HG03103 (cell line): Measurements from ENCODE around the gene SHISA9.

Source experiments
- ATAC-seq: cut with Tn5 transposase; IDR thresholded peaks from one replicate; pipeline ENCODE4 v1.9.1; 2021; ENCODE audit warnings: low read depth; ENCODE audit not compliant: unreplicated experiment

The SHISA9 gene

DNA sequence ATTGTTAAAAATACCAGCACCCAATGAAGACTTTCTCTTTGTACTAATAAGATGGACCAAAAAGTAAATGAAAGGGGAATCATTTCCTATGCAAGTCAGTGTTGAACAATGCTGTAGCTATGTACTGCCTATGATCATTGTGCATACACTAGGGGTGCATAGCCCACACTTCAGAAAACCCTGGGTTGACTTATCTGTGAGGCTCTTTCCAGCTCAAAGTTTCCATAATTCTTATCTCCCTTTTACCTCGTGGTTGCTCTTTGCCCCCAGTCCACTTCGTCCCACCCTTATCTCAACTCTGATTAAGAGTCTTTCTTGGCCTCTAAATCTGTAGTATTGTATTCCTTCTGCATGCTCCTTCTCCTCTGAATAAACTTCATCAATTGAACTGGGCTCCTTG, 336.8 kb downstream of the SHISA9 start:
- no peak for ATAC-seq

DNA sequence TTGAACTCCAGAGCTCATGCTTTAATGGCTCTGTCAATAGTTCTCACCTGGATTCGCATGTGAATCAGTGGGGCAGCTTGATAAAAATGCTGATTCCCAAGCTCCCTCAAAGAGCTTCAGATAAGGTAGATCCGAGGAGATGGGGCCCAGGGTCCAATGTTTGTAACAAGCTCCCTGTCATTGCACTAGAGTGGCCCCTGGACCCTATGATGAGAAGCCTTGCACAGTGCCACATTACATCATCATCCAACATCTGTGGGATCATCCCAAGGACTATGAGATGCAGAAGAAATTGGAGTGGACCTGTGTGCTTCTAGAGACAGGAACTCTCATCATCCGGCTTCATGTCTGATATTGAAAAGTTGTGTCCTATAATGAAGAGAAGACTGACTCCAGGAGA, 340.8 kb downstream of the SHISA9 start:
- no peak for ATAC-seq

DNA sequence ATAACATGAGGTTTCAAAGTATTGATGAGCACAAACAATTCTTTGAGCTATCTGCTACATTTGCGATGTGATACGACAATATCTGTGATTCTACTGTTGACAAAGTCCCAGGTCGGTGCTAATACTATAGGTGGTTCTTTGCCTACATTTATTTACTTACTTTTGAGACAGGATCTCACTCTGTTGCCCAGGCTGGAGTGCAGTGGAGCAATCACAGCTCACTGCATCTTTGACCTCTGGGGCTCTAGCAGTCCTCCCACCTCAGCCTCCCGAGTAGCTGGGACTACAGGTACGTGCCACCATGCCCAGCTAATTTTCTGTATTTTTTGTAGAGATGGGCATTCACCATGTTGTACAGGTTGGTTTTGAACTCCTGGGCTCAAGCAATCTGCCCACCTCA, 343.4 kb downstream of the SHISA9 start:
- ATAC-seq: no peak

DNA sequence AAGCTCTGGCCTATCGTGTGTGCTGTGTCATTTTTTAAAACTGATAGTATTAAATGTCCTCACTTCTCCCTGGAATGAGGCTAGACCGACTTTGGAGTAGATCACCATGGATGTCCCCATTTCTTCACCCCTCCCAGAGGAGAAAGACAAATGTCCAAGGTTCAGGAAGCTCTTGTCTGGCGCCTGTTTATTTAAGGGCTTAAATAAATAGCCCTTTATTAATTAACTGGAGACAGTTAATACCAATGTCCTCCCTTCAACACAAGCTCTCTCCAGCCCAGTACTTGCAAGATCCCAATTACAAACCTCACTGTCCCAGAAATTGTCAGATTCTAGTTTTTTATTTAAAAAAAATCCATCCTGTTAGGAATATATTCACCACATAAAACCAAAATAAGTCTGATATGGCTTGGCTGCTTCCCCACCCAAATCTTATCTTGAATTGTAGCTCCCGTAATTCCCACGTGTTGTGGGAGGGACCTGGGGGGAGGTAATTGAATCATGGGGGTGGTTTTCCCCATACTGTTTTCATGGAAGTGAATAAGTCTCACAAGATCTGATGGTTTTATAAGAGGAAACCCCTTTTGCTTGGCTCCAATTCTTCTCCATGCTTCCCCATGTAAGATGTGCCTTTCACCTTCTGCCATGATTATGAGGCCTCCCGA, 344.4 kb downstream of the SHISA9 start:
- ATAC-seq: no peak

DNA sequence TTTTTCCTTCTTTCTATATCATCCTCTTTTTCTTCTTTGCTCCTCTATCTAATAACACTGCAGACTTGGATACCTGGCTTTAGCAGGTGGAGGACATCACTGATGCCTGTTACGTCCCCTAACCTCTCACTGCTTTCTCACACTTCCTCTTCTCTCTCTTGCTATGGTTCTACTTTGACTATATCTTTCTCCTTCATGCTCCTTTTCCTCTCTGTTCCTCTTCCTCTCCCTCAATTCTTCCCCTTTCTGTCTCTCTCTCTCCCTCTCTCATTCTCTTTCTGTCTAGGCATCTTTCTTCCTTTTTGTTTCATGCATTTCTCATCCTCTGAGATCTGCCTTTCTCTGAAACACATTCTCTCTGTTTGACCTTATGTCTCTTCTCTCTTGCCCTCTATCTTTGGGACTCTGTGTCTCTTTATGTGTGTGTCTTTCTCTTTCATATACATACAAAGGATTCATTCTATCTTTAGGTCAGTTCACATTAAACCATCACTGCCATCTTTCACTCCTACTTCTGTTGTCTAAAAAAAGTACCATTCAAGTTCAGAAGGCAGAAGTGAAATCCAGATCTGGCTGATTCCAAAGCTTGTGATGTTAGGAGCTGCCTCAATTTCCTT, 353.7 kb downstream of the SHISA9 start:
- ATAC-seq: no peak

DNA sequence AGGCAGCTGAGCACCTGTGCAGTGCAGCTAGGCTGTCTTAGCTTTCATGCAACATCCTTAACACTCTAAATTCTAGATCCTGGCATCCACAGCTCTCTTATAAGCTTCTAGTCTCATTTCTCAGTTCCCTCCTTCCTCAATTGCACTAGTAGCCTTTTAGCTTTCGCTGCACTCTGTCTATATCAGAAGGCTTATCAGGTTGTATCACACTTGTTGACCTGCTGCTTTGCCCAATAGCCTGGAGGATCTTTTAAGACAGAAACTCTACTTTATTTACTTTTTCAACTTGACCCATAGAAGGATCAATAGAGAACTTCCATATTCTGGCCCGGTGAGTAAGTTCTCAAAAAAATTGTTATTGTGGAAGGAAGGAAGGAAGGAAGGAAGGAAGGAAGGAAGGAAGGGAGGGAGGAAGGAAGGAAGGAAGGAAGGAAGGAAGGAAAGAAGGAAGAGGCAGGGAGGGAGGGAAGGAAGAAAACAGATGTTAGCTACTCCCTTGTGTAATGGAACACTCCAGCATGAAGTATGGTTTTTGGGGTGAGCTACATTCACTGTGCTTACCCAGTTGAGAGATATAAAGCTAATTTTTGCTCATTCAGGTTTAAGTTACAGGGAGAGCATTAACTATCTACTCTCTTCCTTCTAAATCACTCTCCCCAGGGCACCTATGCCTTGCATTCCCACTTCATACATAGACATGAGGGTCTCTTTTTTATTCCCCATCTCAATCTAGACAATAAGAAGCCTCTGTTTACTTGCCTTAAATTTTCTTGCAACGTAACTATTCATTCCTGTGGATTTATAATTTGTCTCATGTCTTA, 361.1 kb downstream of the SHISA9 start:
- ATAC-seq: no peak

DNA sequence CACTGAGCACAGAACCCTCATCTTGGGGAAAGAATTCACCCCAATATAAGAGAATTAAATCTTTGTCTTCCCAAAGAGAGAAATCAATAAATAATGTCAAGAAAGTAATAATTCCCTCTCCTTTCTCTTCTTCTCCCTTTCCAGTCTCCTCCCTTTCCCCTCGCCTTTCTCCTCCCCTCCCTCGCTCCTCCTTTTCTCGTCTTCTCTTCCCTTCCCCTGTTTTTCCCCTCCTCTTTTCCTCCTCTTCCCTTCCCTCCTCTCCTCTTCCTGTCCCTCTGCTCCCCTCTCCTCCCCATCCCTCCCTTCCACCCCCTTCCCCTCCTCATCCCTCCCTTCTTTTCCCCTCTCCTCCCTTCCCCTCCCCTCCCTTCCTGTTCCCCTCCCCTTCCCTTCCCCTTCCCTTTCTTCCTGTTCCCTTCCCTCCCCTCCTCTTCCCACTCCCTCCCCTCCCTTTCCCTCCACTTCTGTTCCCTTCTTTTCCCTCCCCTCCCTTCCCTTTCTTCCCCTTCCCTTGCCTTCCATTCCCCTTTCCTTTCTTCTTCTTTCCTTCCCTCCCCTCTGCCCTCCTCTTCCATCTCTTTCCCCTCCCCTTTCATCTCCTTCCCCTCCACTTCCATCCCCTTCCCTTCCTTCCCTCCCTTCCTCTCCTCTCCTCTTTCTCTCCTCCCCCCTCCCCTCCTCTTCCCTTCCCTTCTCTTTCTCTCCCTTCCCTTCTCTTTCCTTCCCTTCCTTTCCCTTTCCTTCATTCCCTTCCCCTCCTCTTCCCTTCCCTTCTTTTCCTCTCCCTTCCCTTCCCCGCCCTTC, 363.6 kb downstream of the SHISA9 start:
- no peak for ATAC-seq

DNA sequence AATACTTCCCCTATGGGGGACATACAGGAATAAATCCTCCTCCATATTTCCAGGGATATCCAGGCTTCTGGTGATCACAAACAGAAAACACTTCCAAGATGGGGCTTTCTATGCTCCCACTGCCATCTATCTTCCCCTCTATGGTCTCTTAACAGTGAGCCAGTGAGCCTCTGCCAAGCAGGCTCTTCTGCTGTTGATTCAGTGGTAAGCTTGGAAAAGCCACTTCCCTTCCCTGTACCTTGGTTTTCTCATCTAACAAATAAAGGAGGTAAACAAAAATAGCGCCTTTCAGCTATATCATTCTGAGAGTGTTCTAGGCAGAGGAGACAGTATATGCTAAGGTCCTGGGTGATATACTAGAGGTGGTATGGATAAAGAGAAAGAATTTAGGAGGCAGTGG, 368.0 kb downstream of the SHISA9 start:
- no peak for ATAC-seq

DNA sequence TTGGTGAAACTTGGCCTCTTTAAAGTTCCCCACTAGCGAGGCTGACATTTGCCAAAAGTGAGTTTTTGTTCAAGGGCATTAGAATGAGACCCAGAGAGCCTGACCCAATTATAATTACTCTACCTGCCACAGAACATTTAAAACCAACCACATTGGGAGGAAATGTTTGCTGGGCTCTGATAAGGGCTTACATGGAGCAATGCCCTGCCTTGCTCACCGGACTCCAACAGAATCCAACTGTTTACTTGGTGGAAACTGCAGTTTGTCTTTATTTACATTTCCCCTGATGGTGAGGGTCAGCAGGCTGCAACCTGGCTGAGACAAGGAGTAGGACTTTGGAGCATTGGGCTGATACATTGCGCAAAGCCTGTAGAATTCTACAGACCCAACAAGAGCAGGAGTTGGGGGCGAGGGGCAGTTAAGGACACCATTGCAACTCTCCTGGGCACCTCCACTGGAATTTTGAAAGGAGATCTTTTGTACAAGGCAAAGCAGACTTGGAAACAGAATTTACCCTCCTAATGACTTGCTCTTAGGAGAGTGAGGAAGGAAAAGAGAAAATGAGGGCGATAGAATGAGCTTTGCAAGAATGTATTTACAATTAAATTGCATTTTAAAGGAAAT, 368.6 kb downstream of the SHISA9 start:
- no peak for ATAC-seq

DNA sequence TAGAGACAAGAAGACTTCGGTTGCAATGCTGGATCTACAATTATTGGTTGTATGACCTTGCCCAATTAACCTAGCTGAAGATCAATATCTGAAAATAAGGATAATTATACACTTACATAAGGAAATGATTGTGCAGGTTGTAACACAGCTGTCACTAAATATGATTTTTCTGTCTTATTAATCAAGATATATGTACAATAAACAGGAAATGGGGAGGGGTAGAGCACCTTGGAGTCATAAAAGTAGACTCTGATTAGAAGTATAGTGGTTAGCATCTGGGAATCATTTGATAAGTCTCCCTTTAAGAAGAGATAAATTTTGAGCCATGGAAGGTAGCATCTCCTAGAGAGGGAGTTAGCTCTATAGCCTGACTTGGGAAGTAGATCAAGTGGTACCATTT, 369.2 kb downstream of the SHISA9 start:
- no peak for ATAC-seq

DNA sequence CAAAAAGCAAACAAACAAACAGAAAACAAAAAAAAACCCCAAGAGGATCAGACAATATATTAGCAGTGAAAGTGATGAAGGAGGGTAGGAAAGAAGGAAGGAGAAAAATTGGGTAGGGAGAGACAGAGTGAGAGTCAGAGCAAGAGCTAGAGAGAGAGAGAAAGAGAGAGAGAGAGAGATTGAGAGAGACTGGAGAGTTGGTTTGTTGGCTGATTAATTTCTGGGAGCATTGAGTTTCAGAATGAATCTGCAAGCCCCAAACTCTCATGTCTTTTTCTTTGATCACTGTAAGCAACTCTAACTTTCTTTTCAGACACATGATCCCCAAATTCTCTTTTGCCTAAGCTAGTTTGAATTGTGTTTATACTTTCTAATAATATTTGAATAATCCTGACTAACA, 388.1 kb downstream of the SHISA9 start:
- no peak for ATAC-seq
